NCI-H345 (cell line): Measurements from ENCODE around the gene MAP3K3.

Experiments
- DNase-seq: peaks from one replicate; lab custom pipeline; 2025; lab: John Stamatoyannopoulos, UW

The MAP3K3 gene

GRCh38 chr17:63622574-63623390, 565 bp downstream of the MAP3K3 start:
- peak; percentile 37 for DNase-seq

GRCh38 chr17:63623786-63624530, 1.7 kb downstream of the MAP3K3 start:
- DNase-seq: no peak

GRCh38 chr17:63624531-63624880, 2.3 kb downstream of the MAP3K3 start:
- DNase-seq: no peak

GRCh38 chr17:63626551-63627180, 4.4 kb downstream of the MAP3K3 start:
- no peak for DNase-seq

GRCh38 chr17:63629627-63630026, 7.4 kb downstream of the MAP3K3 start:
- no peak for DNase-seq

GRCh38 chr17:63631062-63631461, 8.8 kb downstream of the MAP3K3 start:
- DNase-seq: no peak

GRCh38 chr17:63631626-63632025, 9.4 kb downstream of the MAP3K3 start:
- no peak for DNase-seq

- no peak for DNase-seq
Measured at GRCh38 chr17:63633742-63634141, 11.5 kb downstream of the MAP3K3 start.

- no peak for DNase-seq
Measured at GRCh38 chr17:63634163-63634562, 11.9 kb downstream of the MAP3K3 start.

GRCh38 chr17:63634816-63635215, 12.6 kb downstream of the MAP3K3 start:
- no peak for DNase-seq

- no peak for DNase-seq
Measured at GRCh38 chr17:63635290-63635689, 13.1 kb downstream of the MAP3K3 start.

- no peak for DNase-seq
Measured at GRCh38 chr17:63635787-63636186, 13.6 kb downstream of the MAP3K3 start.

GRCh38 chr17:63639125-63639524, 16.9 kb downstream of the MAP3K3 start:
- DNase-seq: no peak

- no peak for DNase-seq
Measured at GRCh38 chr17:63640038-63640437, 17.8 kb downstream of the MAP3K3 start.

GRCh38 chr17:63641692-63642448, 19.7 kb downstream of the MAP3K3 start:
- DNase-seq: no peak

GRCh38 chr17:63644846-63645245, 22.6 kb downstream of the MAP3K3 start:
- DNase-seq: no peak

- DNase-seq: no peak
Measured at GRCh38 chr17:63645775-63646487, 23.7 kb downstream of the MAP3K3 start.

GRCh38 chr17:63646488-63646806, 24.2 kb downstream of the MAP3K3 start:
- DNase-seq: no peak

GRCh38 chr17:63647065-63647725, 25.0 kb downstream of the MAP3K3 start:
- no peak for DNase-seq

GRCh38 chr17:63647936-63648335, 25.7 kb downstream of the MAP3K3 start:
- no peak for DNase-seq

- DNase-seq: no peak
Measured at GRCh38 chr17:63649813-63650212, 27.6 kb downstream of the MAP3K3 start.
